ENCODE measurements around the gene PERCC1.

DNA sequence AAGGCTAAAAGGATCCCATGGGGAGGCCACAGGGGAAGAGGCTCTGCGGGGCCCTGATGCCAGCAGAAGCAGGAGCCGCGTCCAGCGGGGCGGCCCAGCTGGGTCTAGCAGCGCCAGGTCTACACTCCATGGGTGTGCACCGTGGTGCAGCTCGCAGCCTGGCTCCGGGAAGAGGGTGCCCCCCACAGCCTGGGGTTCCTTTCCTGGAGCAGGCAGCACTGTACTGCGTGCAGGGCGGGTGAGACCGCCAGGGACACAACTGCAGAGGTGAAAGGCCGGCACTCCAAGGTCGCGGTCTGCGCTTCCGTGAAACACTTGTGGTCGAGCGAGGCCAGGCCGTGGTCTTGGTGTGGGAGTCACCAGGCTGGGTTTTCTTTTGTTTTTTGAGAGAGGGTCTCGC is 20.0 kb downstream of the PERCC1 start:
- TF ChIP-seq, protein P1, sequence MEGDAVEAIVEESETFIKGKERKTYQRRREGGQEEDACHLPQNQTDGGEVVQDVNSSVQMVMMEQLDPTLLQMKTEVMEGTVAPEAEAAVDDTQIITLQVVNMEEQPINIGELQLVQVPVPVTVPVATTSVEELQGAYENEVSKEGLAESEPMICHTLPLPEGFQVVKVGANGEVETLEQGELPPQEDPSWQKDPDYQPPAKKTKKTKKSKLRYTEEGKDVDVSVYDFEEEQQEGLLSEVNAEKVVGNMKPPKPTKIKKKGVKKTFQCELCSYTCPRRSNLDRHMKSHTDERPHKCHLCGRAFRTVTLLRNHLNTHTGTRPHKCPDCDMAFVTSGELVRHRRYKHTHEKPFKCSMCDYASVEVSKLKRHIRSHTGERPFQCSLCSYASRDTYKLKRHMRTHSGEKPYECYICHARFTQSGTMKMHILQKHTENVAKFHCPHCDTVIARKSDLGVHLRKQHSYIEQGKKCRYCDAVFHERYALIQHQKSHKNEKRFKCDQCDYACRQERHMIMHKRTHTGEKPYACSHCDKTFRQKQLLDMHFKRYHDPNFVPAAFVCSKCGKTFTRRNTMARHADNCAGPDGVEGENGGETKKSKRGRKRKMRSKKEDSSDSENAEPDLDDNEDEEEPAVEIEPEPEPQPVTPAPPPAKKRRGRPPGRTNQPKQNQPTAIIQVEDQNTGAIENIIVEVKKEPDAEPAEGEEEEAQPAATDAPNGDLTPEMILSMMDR (IDR thresholded peaks at IDR 0.05) = no peak
- TF ChIP-seq POLR2A (IDR thresholded peaks at IDR 0.05) = no peak

Measured in testis (tissue), 2 donors.